ENCODE results near the gene SFXN1. TPM values are rescaled to one million over a fixed set of nuclear protein-coding genes. Genes with fewer than 3 reads are reported as not detected.

The SFXN1 gene
- total and polyA plus RNA-seq, 8 donors: 4.3 to 18.1 (median 10.5) TPM

- FAIRE-seq (no peak), DNase-seq (no peak), ATAC-seq (no peak)
- Histone ChIP-seq H3K27me3 (no peaks in the 10 kb centered on the region), H3K4me3 (no peak overlapping the region), H3K9me3 (no peaks in the 10 kb centered on the region), H3K36me3 (peaks cover 0 to 72% (median 5%) of the 10 kb centered on the region in 3 donors), H3K4me1 (no peaks in the 10 kb centered on the region), H3K27ac (no peak overlapping the region)
- no peak for TF ChIP-seq CTCF (IDR thresholded peaks at IDR 0.05)
- 94 to 95% methylated on average over 7 of the region's 7 CpGs for WGBS, 2 donors
- intact Hi-C loops (cut with DNase I): no loop called here
Observed at GRCh38 chr5:175513726-175514125, 35.4 kb downstream of the SFXN1 start.

GRCh38 chr5:175516933-175517823 lies 38.8 kb downstream of the SFXN1 start:
- H3K4me3 ChIP-seq: no peak overlapping the region
- no peak for TF ChIP-seq CTCF (IDR thresholded peaks at IDR 0.05)
- intact Hi-C loops (cut with DNase I): no loop called here
- H3K36me3 ChIP-seq: peaks cover 0 to 56% (median 0%) of the 10 kb centered on the region in 3 donors
- H3K9me3 ChIP-seq: no peaks in the 10 kb centered on the region
- H3K27me3 ChIP-seq: no peaks in the 10 kb centered on the region
- H3K4me1 ChIP-seq: no peaks in the 10 kb centered on the region
- FAIRE-seq (no peak), DNase-seq (no peak), ATAC-seq (no peak)
- no peak overlapping the region for H3K27ac ChIP-seq
- 96 to 99% methylated on average over 10 of the region's 10 CpGs for WGBS, 2 donors

- no peak overlapping the region for H3K27ac ChIP-seq
- no peaks in the 10 kb centered on the region for H3K9me3 ChIP-seq
- FAIRE-seq: no peak
Observed at GRCh38 chr5:175517824-175518450, 39.6 kb downstream of the SFXN1 start.

GRCh38 chr5:175519006-175519405 lies 40.6 kb downstream of the SFXN1 start:
- Histone ChIP-seq H3K4me1 (no peaks in the 10 kb centered on the region), H3K4me3 (no peak overlapping the region), H3K27ac (no peak overlapping the region), H3K9me3 (no peaks in the 10 kb centered on the region), H3K36me3 (peaks cover 0 to 55% (median 0%) of the 10 kb centered on the region in 3 donors), H3K27me3 (no peaks in the 10 kb centered on the region)
- no peak for FAIRE-seq
- intact Hi-C loops (cut with DNase I): no loop called here
- no peak for TF ChIP-seq CTCF (IDR thresholded peaks at IDR 0.05)
- no peak for DNase-seq
- ATAC-seq: no peak
- 90 to 93% methylated on average over 2 of the region's 2 CpGs for WGBS, 2 donors

More at GRCh38 chr5:175517824-175518450, 39.6 kb downstream of the SFXN1 start:
- no peak for TF ChIP-seq CTCF (IDR thresholded peaks at IDR 0.05)
- no peak for ATAC-seq
- no peaks in the 10 kb centered on the region for H3K27me3 ChIP-seq
- intact Hi-C loops (cut with DNase I): no loop called here
- H3K4me1 ChIP-seq: no peaks in the 10 kb centered on the region
- peaks cover 0 to 57% (median 0%) of the 10 kb centered on the region in 3 donors for H3K36me3 ChIP-seq
- WGBS, 2 donors: 95 to 96% methylated on average over 7 of the region's 7 CpGs
- no peak for DNase-seq
- H3K4me3 ChIP-seq: no peak overlapping the region
